GM12873 (cell line): ENCODE data around the gene RFX3.

Experiments used
- TF ChIP-seq, protein P1 (sequence below): IDR thresholded peaks from 2 replicates; pipeline ENCODE4 v1.5.1; 2012; ENCODE audit warnings: low read depth, mild to moderate bottlenecking, moderate library complexity, low read length, control low read depth; ENCODE audit not compliant: insufficient read depth; ENCODE audit errors: missing control alignments

Gene RFX3

DNA sequence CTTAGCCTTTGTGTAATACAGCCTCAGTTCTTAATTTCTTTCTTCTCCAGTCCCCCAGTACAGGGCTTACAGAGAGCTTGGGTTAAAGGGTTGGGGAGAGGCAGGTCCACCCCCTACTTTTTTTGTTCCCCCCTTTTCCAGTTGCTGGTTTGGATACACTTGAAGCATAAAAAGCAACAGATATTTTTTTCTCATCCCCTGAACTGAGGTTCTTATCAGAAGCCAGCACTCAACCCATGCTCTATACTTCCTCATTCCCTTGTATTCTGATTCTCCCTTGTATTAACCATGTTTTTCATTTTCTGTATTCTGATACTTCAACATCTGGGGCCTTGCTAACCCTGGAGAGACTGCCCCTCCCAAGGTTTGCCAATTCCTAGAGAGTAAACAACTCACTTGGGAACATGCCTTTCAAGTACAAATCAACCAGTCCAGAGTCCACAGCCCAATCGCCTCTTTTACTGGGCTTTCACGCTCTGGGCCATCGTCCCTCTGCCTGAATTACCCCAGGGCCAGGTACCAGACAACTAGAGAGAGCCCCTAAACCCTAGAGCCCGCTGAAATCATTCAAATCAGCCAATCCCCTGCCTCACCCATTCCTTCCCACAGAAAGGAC lies 348.5 kb downstream of the RFX3 start:
- TF ChIP-seq, protein P1, sequence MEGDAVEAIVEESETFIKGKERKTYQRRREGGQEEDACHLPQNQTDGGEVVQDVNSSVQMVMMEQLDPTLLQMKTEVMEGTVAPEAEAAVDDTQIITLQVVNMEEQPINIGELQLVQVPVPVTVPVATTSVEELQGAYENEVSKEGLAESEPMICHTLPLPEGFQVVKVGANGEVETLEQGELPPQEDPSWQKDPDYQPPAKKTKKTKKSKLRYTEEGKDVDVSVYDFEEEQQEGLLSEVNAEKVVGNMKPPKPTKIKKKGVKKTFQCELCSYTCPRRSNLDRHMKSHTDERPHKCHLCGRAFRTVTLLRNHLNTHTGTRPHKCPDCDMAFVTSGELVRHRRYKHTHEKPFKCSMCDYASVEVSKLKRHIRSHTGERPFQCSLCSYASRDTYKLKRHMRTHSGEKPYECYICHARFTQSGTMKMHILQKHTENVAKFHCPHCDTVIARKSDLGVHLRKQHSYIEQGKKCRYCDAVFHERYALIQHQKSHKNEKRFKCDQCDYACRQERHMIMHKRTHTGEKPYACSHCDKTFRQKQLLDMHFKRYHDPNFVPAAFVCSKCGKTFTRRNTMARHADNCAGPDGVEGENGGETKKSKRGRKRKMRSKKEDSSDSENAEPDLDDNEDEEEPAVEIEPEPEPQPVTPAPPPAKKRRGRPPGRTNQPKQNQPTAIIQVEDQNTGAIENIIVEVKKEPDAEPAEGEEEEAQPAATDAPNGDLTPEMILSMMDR: no peak

- TF ChIP-seq, protein P1: no peak
Measured at GRCh38 chr9:3173374-3173773, 352.4 kb downstream of the RFX3 start.

GRCh38 chr9:3170819-3171218 lies 355.0 kb downstream of the RFX3 start:
- TF ChIP-seq, protein P1: no peak
